ENCODE data around the gene TRMO.

Gene TRMO

DNA sequence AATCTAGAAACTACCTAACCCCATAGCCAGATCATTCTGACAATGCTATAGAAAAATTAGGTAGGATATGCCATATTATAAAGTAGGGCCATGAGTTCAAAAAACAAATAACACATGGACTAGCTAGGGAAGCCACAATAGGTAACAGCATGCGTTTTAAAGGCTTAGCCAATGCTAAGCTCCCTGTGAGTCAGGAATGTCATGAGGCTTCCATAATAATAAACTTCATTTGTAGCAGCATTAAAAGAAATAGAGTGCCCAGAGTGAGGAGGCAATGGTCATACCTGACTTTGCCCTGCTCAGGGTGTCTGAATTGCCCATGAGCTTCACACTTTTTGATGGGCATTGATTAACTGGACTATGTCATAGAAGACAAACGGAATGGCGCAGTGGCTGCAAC is 53.4 kb downstream of the TRMO start:
- Histone ChIP-seq H3K4me1 (ENCODE audit: control extremely low read depth in 1 of 4, control insufficient read depth in 4 of 4, insufficient read depth in 4 of 4, low read length in 3 of 4) (no peaks in the 10 kb centered on the region), H3K36me3 (ENCODE audit: control insufficient read depth in 4 of 4, insufficient read depth in 4 of 4, low read length in 3 of 4) (no peaks in the 10 kb centered on the region), H3K27ac (ENCODE audit: insufficient read depth in 1 of 2, low read depth in 1 of 2, low read length in 2 of 2, poor library complexity in 1 of 2, severe bottlenecking in 2 of 2) (no peak overlapping the region), H3K4me3 (ENCODE audit: control insufficient read depth in 1 of 7, extremely low read depth in 1 of 7, insufficient read depth in 4 of 7, low read depth in 2 of 7, low read length in 6 of 7) (no peak overlapping the region), H3K9me3 (ENCODE audit: control extremely low read depth in 1 of 5, control insufficient read depth in 4 of 5, insufficient read depth in 2 of 5, low read depth in 1 of 5, low read length in 4 of 5) (peaks cover 5 to 22% (median 13%) of the 10 kb centered on the region in 5 experiments), H3K27me3 (replicated peaks in 2 of 5; ENCODE audit: control insufficient read depth in 4 of 5, insufficient read depth in 5 of 5, low read length in 4 of 5) (peaks cover 0 to 12% (median 7%) of the 10 kb centered on the region in 5 experiments)
- ChIA-PET POLR2A (no interaction called here), CTCF (interaction anchor here (1.1 to 1.6 kb wide), 2 partner anchors 13 to 15 kb away, joined by 3 to 4 read pairs; partner anchors contain the start of gene FOXE1)
- DNase-seq: no peak
- WGBS (ENCODE audit: insufficient coverage): 88% methylated on average over 3 of the region's 3 CpGs

DNA sequence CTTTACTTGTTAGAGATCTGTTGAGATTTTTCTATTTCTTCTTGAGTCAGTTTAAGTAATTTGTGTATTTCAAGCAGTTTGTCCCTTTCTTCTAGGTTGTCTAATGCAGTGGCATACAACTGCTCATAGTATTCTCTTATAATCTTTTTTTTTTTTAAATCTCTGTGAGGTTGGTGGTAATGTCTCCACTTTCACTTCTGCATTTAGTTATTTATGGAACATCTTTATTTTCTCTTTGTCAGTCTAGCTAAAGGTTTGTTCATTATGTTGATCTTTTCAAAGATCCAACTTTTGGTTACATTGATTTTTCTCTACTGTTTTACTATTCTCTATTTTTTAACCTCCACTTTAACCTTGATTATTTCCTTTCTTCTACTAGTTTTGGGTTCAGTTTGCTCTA is 55.5 kb downstream of the TRMO start:
- ChIA-PET CTCF (no interaction called here), POLR2A (no interaction called here)
- Histone ChIP-seq H3K9me3 (ENCODE audit: control extremely low read depth in 1 of 5, control insufficient read depth in 4 of 5, insufficient read depth in 2 of 5, low read depth in 1 of 5, low read length in 4 of 5) (peaks cover 5 to 19% (median 10%) of the 10 kb centered on the region in 5 experiments), H3K27me3 (replicated peaks in 2 of 5; ENCODE audit: control insufficient read depth in 4 of 5, insufficient read depth in 5 of 5, low read length in 4 of 5) (peaks cover 2 to 32% (median 16%) of the 10 kb centered on the region in 5 experiments), H3K36me3 (ENCODE audit: control insufficient read depth in 4 of 4, insufficient read depth in 4 of 4, low read length in 3 of 4) (no peaks in the 10 kb centered on the region), H3K27ac (ENCODE audit: insufficient read depth in 1 of 2, low read depth in 1 of 2, low read length in 2 of 2, poor library complexity in 1 of 2, severe bottlenecking in 2 of 2) (no peak overlapping the region), H3K4me3 (ENCODE audit: control insufficient read depth in 1 of 7, extremely low read depth in 1 of 7, insufficient read depth in 4 of 7, low read depth in 2 of 7, low read length in 6 of 7) (no peak overlapping the region), H3K4me1 (ENCODE audit: control extremely low read depth in 1 of 4, control insufficient read depth in 4 of 4, insufficient read depth in 4 of 4, low read length in 3 of 4) (no peaks in the 10 kb centered on the region)
- DNase-seq: no peak

DNA sequence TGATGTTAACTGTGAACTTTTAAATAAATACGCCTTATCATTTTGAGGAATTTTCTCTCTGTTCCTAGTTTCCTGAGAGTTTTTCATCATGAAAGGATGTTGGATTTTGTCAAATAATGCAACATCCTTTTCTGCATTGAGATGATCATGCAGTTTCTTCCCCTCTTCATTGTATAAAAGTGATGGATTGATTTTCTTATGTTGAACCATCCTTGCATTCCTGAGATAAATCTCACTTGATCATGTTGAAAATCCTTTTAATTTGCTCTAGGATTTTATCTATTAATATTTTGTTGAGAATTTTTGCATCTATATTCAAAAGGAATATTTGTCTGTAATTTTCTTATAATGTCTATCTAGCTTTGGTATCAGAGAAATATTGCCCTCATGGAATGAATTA is 56.0 kb downstream of the TRMO start:
- Histone ChIP-seq H3K4me1 (ENCODE audit: control extremely low read depth in 1 of 4, control insufficient read depth in 4 of 4, insufficient read depth in 4 of 4, low read length in 3 of 4) (no peaks in the 10 kb centered on the region), H3K27me3 (replicated peaks in 2 of 5; ENCODE audit: control insufficient read depth in 4 of 5, insufficient read depth in 5 of 5, low read length in 4 of 5) (peaks cover 2 to 38% (median 16%) of the 10 kb centered on the region in 5 experiments)

DNA sequence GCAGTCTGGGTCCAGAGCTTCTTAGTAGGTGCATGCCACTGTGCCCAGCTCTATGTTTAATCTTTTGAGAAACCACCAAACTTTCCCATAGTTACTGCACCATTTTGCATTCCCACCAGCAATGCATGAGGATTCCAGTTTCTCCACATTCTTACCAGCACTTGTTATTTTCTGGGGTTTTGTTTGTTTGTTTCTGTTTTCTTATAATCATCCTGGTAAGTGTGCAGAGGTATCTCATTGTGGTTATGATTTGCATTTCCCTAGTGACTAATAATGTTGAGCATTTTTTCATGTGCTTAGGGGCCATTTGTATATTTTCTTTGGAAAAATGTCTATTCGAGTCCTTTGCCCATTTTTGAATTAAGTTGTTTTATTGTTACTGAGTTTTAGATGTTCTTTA is 57.9 kb downstream of the TRMO start:
- DNase-seq: no peak
- WGBS (ENCODE audit: insufficient coverage): no CpG with 5 or more reads among the region's 1 CpG
- CTCF ChIA-PET: interaction anchor here (0.9 kb wide), 1 partner anchor 42 kb away, joined by 3 read pairs; no protein-coding TSS in a partner anchor
- Histone ChIP-seq H3K27ac (ENCODE audit: insufficient read depth in 1 of 2, low read depth in 1 of 2, low read length in 2 of 2, poor library complexity in 1 of 2, severe bottlenecking in 2 of 2) (no peak overlapping the region), H3K4me3 (ENCODE audit: control insufficient read depth in 1 of 7, extremely low read depth in 1 of 7, insufficient read depth in 4 of 7, low read depth in 2 of 7, low read length in 6 of 7) (no peak overlapping the region), H3K36me3 (ENCODE audit: control insufficient read depth in 4 of 4, insufficient read depth in 4 of 4, low read length in 3 of 4) (no peaks in the 10 kb centered on the region), H3K9me3 (ENCODE audit: control extremely low read depth in 1 of 5, control insufficient read depth in 4 of 5, insufficient read depth in 2 of 5, low read depth in 1 of 5, low read length in 4 of 5) (peaks cover 5 to 19% (median 10%) of the 10 kb centered on the region in 5 experiments), H3K4me1 (ENCODE audit: control extremely low read depth in 1 of 4, control insufficient read depth in 4 of 4, insufficient read depth in 4 of 4, low read length in 3 of 4) (no peaks in the 10 kb centered on the region), H3K27me3 (replicated peaks in 2 of 5; ENCODE audit: control insufficient read depth in 4 of 5, insufficient read depth in 5 of 5, low read length in 4 of 5) (peaks cover 7 to 57% (median 32%) of the 10 kb centered on the region in 5 experiments)
- POLR2A ChIA-PET: no interaction called here

More for the DNA sequence above, 56.0 kb downstream of the TRMO start:
- no CpG with 5 or more reads among the region's 1 CpG for WGBS (ENCODE audit: insufficient coverage)
- no peak overlapping the region for H3K4me3 ChIP-seq (ENCODE audit: control insufficient read depth in 1 of 7, extremely low read depth in 1 of 7, insufficient read depth in 4 of 7, low read depth in 2 of 7, low read length in 6 of 7)
- DNase-seq: no peak
- H3K36me3 ChIP-seq (ENCODE audit: control insufficient read depth in 4 of 4, insufficient read depth in 4 of 4, low read length in 3 of 4): no peaks in the 10 kb centered on the region
- peaks cover 5 to 19% (median 10%) of the 10 kb centered on the region in 5 experiments for H3K9me3 ChIP-seq (ENCODE audit: control extremely low read depth in 1 of 5, control insufficient read depth in 4 of 5, insufficient read depth in 2 of 5, low read depth in 1 of 5, low read length in 4 of 5)
- CTCF ChIA-PET: interaction anchor here (0.6 kb wide), 1 partner anchor 34 kb away, joined by 3 read pairs; no protein-coding TSS in a partner anchor
- no peak overlapping the region for H3K27ac ChIP-seq (ENCODE audit: insufficient read depth in 1 of 2, low read depth in 1 of 2, low read length in 2 of 2, poor library complexity in 1 of 2, severe bottlenecking in 2 of 2)
- POLR2A ChIA-PET: no interaction called here

DNA sequence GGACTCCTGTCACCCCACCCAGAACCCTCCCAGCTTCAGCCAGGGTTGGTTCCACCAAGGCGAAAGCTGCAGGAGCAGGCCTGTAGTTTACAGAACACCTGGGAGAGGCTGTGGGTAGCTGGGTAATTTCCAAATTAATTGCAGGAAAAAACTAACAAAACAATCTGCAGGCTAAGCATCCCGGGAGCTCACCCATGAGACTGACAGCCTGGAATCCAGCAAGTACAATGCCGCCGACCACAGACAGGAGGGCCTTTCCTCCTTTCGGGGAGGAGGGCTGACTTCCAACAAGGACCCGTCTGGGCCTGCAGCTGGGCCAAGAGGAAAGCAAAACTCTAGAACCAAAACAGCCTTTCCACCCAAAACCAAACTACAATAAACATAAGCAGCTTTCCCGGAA is 59.0 kb downstream of the TRMO start:
- H3K4me1 ChIP-seq (ENCODE audit: control extremely low read depth in 1 of 4, control insufficient read depth in 4 of 4, insufficient read depth in 4 of 4, low read length in 3 of 4): peaks cover 0 to under 1% (median under 1%) of the 10 kb centered on the region in 4 experiments
- POLR2A ChIA-PET: no interaction called here
- WGBS (ENCODE audit: insufficient coverage): 90% methylated on average over 6 of the region's 7 CpGs
- H3K36me3 ChIP-seq (ENCODE audit: control insufficient read depth in 4 of 4, insufficient read depth in 4 of 4, low read length in 3 of 4): no peaks in the 10 kb centered on the region
- no peak overlapping the region for H3K4me3 ChIP-seq (ENCODE audit: control insufficient read depth in 1 of 7, extremely low read depth in 1 of 7, insufficient read depth in 4 of 7, low read depth in 2 of 7, low read length in 6 of 7)
- H3K27ac ChIP-seq (ENCODE audit: insufficient read depth in 1 of 2, low read depth in 1 of 2, low read length in 2 of 2, poor library complexity in 1 of 2, severe bottlenecking in 2 of 2): no peak overlapping the region
- CTCF ChIA-PET: interaction anchor here (1.0 to 1.5 kb wide), 2 partner anchors 27 to 56 kb away, joined by 3 to 6 read pairs; no protein-coding TSS in a partner anchor
- peaks cover 15 to 64% (median 40%) of the 10 kb centered on the region in 5 experiments for H3K27me3 ChIP-seq (replicated peaks in 2 of 5; ENCODE audit: control insufficient read depth in 4 of 5, insufficient read depth in 5 of 5, low read length in 4 of 5)
- no peak for DNase-seq
- H3K9me3 ChIP-seq (ENCODE audit: control extremely low read depth in 1 of 5, control insufficient read depth in 4 of 5, insufficient read depth in 2 of 5, low read depth in 1 of 5, low read length in 4 of 5): peaks cover 5 to 19% (median 10%) of the 10 kb centered on the region in 5 experiments

DNA sequence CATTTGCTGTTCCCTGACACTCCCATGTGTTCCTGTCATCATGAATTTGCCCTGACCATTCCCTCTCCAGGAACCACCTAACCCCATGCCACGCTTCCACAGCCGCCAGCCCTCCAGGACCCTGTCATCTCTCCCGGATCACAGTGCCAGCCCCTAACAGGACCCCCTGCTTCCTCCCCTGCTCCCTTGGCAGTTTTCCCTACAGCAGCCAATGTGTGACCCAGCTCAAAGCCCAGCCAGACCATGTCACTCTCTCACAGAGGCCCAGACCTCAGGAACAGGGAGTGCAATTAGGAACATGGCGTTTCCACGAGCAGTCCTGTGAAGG is 61.2 kb downstream of the TRMO start:
- POLR2A ChIA-PET: no interaction called here
- 100% methylated on average over 1 of the region's 5 CpGs for WGBS (ENCODE audit: insufficient coverage)
- peaks cover 19 to 86% (median 53%) of the 10 kb centered on the region in 5 experiments for H3K27me3 ChIP-seq (replicated peaks in 2 of 5; ENCODE audit: control insufficient read depth in 4 of 5, insufficient read depth in 5 of 5, low read length in 4 of 5)

DNA sequence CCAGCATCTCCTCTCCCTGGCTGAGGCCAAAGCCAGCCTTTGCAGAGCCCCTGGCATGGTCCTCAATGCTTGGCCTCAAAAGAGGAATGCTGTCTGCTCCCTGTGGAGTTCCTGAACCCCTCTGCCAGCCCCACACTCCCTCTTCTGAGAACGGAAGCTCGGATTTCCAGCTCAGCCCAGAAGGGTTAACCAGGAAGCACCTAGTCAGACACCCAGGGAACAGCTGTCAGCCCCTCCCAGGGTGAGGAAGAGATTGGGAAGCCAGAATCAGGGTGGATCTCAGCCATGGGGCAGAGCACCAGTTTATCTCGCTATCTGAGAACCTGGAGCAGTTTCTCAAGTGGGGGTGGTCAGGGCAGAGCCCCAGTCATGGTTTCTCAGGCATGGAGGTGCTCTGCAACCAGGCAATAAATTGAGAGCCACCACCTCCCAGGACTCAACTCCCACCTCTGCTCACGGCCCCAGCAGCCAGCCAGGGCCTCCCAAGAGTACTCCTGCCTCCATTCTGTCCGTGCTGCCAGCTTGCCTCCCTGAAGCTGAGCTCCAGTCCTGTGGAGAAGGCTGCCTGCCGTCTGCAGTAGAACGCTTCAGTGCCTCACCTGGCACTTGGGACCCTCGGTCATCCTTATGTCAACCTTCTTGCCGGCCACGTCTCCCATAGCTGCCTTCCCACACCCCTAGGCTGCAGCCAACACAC is 61.7 kb downstream of the TRMO start:
- DNase-seq: no peak
- Histone ChIP-seq H3K9me3 (ENCODE audit: control extremely low read depth in 1 of 5, control insufficient read depth in 4 of 5, insufficient read depth in 2 of 5, low read depth in 1 of 5, low read length in 4 of 5) (peaks cover 3 to 10% (median 4%) of the 10 kb centered on the region in 5 experiments), H3K4me1 (ENCODE audit: control extremely low read depth in 1 of 4, control insufficient read depth in 4 of 4, insufficient read depth in 4 of 4, low read length in 3 of 4) (peaks cover 0 to 13% (median 10%) of the 10 kb centered on the region in 4 experiments), H3K4me3 (ENCODE audit: control insufficient read depth in 1 of 7, extremely low read depth in 1 of 7, insufficient read depth in 4 of 7, low read depth in 2 of 7, low read length in 6 of 7) (no peak overlapping the region), H3K27me3 (replicated peaks in 2 of 5; ENCODE audit: control insufficient read depth in 4 of 5, insufficient read depth in 5 of 5, low read length in 4 of 5) (peaks cover 21 to 92% (median 57%) of the 10 kb centered on the region in 5 experiments), H3K27ac (ENCODE audit: insufficient read depth in 1 of 2, low read depth in 1 of 2, low read length in 2 of 2, poor library complexity in 1 of 2, severe bottlenecking in 2 of 2) (no peak overlapping the region), H3K36me3 (ENCODE audit: control insufficient read depth in 4 of 4, insufficient read depth in 4 of 4, low read length in 3 of 4) (no peaks in the 10 kb centered on the region)
- WGBS (ENCODE audit: insufficient coverage): 48% methylated on average over 9 of the region's 10 CpGs
- POLR2A ChIA-PET: interaction anchor here (1.8 kb wide), 1 partner anchor 9 kb away, joined by 5 read pairs; no protein-coding TSS in a partner anchor
- CTCF ChIA-PET: interaction anchor here (0.7 to 1.6 kb wide), 2 partner anchors 10 to 40 kb away, joined by 3 to 6 read pairs; no protein-coding TSS in a partner anchor

More for the DNA sequence above, 61.2 kb downstream of the TRMO start:
- no peaks in the 10 kb centered on the region for H3K36me3 ChIP-seq (ENCODE audit: control insufficient read depth in 4 of 4, insufficient read depth in 4 of 4, low read length in 3 of 4)
- H3K9me3 ChIP-seq (ENCODE audit: control extremely low read depth in 1 of 5, control insufficient read depth in 4 of 5, insufficient read depth in 2 of 5, low read depth in 1 of 5, low read length in 4 of 5): peaks cover 5 to 15% (median 6%) of the 10 kb centered on the region in 5 experiments
- DNase-seq: no peak
- CTCF ChIA-PET: interaction anchor here (0.7 to 1.6 kb wide), 2 partner anchors 11 to 40 kb away, joined by 3 to 6 read pairs; no protein-coding TSS in a partner anchor
- no peak overlapping the region for H3K4me3 ChIP-seq (ENCODE audit: control insufficient read depth in 1 of 7, extremely low read depth in 1 of 7, insufficient read depth in 4 of 7, low read depth in 2 of 7, low read length in 6 of 7)
- peaks cover 0 to 13% (median 10%) of the 10 kb centered on the region in 4 experiments for H3K4me1 ChIP-seq (ENCODE audit: control extremely low read depth in 1 of 4, control insufficient read depth in 4 of 4, insufficient read depth in 4 of 4, low read length in 3 of 4)
- no peak overlapping the region for H3K27ac ChIP-seq (ENCODE audit: insufficient read depth in 1 of 2, low read depth in 1 of 2, low read length in 2 of 2, poor library complexity in 1 of 2, severe bottlenecking in 2 of 2)

Data from common myeloid progenitor, CD34-positive (primary cell).